Central memory CD4-positive, alpha-beta T cell (primary cell): ENCODE data around the gene ARPP21.
"Not testable (repeated sequence)": the region's sequence is repeated elsewhere in the genome, so short reads cannot be mapped to it uniquely, and the experiment has no call there.

Experiments
- DNase-seq: peaks from one replicate; pipeline ENCODE4 v3.0.0; 2022

ARPP21 gene

DNA sequence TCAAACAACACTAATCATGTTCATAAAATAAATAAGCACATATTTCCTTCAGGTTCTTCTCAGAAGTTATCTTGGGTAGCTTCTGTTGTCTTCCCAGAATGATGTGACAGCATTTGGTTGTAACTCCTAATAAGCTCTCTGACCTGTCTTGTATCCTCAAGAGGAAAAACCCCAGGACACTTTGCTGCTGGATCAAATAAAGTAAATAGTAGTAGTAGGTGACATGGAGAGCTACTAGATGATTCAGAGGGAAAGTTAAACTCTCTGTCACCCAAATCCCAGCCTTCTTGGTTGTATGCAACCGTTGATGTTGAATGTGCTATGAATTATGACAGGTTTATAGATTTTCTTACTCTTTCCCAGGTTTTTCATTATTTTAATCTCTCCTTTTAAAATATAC lies 143.0 kb downstream of the ARPP21 start:
- DNase-seq: no peak

DNA sequence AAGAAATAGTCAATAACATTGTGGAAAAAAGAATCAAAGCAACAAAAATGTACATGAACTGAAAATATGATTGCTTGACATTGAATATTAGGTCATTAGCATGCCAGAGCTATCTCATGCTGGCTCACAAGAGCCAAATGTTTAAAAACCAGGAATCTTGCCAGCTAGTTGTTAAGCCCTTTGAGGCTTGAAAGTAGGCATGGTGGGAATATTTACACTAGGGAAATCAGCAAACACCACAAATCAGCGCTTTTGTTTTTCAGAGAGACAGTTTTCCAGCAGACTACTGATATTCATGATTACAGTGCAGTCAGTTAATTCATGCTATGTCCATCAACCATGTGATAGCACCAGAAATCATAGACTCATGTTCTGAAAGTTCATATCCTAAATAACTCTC lies 144.8 kb downstream of the ARPP21 start:
- DNase-seq: no peak

DNA sequence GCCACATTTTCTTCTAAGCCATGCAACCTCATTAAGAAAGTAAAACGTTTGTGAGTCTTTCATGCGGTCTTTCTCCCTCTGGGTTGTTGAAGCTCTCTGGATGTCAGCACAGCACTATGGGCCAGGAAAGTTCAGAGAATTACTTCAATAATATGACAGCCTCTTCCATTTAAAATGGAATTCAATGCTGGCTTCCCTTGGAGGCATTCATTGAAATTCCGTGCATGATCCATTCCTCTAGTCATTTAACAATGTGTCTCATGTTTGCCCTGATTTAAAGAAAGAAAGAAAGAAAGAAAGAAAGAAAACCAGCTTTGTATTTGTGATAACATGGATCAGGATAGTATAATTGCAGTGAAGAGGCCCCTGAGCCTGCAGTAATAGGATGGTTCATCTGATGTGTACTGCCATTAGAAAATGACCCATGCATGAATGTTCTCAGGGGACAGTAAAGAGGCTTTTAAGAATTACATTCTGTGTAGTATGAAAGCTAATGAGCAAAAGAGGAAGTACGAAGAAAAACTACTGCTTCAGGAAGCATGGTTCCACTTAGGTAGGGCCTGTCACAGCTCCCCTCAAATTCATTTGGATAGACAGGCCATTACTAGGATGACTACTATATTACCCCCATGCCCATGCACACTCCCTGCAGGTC lies 146.0 kb downstream of the ARPP21 start:
- DNase-seq: no peak

DNA sequence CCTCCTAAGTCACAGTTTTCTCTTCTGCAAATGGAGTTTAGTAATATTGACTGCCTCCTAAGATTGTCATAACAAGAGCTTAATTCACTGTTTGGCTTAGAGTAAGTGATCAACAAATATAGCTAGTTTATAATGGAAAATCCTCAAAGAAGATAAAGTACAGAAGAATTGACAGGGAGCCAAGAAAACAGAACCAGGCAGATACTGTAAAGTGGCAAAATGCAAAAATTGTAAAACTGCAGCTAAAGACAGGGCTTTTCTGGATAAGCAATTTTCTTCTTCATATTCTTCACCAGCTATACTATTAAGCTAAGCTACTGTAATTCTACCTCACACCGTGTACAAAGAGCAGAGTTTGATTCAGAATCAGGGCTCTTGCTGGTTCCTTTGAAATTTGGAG lies 148.6 kb downstream of the ARPP21 start:
- DNase-seq: no peak

DNA sequence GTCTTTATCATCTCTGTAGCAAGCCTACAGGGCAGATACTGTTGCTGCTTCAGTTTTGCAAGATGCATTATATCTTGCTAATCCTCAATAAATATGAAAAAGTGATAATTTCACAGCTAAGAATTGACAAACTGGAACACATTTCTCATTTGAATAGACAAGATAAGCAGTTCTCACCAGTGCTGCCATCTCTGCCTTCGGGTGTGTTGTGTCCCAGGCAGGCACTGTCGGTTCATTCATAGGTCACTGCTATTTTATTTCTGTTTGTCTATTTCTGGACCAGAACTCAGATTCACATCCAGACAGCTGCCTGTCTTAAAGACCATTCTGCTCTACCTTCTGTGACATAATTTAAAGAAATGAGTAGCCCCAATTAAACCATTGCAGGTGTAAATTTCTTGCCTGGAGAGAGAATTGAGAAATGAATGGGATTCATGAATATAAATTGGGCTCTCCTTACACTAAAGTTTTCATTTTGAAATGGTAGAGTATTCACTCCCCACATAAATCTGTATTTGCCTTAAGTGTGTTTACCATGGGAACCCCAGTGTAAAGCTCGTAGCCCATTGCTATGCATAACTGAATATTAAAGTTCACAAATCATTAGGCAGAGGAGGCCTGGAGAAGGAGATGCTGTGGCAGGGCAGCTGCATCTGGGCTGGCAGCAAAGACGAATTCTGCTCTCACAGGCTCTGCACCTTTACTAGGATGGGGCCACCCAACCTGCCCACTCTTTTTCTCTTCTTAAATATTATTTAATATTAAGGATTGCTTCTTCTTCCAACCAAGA lies 149.9 kb downstream of the ARPP21 start:
- no peak for DNase-seq

DNA sequence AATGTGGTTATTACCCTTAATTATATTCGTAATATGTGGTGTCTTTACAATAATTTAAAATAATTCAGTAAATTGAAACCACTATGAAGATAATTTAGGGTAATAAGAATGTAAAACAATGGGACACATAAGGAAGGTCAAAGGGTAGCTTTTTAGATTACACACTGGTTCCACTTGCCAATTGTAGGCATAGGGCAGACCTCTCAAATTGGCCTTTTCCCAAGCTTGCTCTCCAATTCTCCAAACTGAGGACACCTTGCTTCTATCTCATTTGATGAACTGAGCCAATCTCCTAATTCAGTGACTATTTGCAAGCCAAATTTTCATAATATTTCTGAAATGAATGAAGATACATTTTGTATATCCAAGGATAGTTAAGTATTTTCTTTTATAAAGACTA lies 151.4 kb downstream of the ARPP21 start:
- DNase-seq: no peak

DNA sequence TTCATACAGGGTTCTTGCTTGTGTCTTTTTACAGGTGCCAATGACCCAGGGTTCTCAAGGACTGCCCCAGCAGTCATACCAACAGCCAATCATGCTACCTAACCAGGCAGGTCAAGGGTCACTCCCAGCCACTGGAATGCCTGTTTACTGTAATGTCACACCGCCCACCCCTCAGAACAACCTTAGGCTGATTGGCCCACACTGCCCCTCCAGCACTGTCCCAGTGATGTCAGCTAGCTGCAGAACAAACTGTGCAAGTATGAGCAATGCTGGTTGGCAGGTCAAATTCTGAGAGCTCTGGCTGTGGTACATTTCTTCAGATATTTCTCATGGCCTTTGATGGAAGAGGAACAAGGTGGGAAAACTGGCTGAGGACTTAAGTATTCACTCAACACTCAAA lies 154.3 kb downstream of the ARPP21 start:
- no peak for DNase-seq

DNA sequence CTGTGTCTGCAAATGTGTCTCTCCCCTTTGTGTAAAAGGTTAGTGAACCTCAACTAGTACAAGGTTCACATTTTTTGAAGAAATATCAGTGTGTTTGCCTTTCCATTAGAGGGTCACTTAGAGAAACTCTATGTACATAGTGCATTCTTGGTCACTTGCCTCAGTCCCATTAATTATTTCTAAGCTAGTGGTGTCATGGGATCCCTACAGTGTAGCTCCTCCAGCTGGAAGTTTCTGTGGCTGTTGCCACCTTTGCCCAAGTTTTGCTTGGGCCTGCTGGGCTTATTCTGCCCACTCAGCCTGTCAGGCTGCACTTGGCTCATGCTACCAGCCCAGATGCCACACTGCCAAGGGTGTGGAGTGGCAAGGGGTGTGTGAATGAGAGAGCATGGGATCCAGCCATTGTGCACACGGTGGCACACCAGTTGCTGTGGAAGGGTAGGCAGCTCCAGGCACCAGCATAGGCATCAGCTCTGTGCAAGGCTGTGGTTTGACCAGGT lies 161.7 kb downstream of the ARPP21 start:
- no peak for DNase-seq

DNA sequence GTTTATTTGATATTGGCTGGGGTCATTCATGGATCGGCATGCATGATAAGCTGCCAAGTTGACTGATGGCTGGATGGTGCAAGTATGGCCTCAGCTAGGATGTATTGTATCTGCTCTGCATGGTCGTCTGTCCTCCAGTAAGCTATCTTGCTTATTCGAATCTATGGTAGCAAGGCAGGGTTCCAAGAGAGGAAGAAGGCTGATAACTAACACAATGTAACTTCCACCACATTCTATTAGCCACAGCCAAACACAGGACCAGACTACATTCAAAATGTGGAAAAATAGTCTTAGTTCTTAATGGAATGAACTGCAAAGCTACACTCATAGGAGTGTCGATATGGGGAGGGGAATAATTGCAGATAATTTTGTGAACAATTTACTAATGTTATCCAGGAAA lies 175.2 kb downstream of the ARPP21 start:
- DNase-seq: no peak

DNA sequence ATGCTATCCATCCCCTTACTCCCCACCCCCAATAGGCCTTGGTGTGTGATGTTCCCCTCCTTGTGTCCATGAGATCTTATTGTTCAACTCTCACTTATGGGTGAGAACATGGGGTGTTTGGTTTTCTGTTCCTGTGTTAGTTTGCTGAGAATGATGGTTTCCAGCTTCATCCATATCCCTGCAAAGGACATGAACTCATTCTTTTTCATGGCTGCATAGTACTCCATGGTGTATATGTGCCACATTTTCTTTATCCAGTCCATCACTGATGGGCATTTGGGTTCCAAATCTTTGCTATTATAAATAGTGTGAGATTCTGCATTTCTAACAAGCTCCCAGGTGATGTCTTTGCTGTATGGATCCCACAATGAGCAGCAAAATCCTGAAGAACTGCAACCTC lies 176.5 kb downstream of the ARPP21 start:
- DNase-seq: not testable (repeated sequence)

DNA sequence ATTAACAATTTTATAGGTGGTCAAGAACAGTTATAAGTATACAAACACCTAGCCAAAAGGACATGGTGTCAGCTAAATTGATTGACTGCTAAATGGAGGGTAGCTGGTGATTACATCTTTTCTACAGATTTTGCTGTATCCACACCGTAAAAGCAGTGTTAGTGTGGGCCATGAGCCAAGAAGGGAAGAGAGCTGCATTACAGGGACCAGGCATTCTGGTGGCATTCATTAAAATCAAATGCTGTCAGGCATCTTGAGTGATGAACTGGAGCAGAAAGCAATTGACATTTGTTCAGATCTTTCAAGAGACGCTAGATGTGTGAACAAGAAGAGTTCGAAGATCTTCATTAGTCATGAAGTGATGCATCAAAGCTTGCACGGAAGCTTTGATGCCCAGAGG lies 177.9 kb downstream of the ARPP21 start:
- no peak for DNase-seq

DNA sequence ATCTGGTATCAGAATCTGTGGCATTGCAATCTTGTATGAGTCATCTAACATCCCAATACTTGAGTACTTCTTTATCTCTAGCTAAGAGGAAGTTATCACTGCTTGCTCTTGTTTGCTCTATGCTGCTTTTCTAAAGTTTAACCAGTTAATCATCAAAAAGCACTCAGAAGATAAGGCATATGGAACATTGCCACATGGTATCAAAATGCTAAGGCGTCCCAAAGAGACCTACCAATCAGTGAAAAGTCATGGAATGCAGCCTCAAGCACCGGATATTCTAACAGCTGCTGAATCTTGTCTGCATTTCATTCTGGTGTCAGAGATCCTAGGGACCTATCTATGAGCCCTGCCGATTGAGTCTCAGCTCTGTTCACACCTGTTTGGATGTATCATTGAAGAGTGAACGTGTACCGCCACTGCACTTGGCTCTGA lies 192.8 kb downstream of the ARPP21 start:
- DNase-seq: no peak
